ENCODE measurements around the gene SYTL2.

DNA sequence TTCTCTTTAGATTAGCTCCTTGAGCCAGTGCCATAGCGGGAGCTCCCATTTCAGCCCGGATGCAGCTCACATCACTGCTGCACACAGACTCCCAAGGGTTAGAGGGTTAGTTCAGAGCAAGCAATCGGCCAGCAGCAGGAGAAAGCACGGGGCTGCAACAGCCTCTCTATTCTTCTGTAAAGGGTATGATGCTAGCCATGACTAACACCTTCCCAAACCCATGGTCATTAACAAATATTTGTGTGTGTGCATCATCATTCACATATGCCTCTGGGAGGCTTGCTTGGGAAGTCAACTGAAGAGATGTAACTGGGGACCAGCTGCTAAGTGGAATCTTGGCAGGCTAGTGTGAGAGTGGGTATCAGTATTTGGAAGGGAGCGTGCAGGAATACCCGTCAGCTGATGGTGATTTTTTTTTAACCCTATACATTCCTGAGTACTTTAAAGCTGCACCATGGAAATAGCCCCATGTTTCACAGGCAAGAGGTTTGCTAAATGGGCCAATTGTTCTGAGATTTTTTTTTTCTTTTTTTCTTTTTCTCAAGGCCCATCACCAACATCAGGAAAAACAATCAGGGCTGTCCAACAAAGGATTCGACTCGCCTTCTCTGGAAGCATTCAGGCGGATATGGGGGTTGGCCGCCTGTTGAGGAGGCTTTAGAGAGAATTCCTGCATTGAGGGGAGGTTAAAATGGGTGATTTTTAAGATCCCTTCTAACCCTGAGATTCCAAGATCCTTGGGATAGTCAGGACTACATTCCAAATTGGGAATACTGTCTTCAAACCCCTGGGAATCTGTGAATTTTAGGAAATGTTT, 91.7 kb downstream of the SYTL2 start:
- TF ChIP-seq, protein P1, sequence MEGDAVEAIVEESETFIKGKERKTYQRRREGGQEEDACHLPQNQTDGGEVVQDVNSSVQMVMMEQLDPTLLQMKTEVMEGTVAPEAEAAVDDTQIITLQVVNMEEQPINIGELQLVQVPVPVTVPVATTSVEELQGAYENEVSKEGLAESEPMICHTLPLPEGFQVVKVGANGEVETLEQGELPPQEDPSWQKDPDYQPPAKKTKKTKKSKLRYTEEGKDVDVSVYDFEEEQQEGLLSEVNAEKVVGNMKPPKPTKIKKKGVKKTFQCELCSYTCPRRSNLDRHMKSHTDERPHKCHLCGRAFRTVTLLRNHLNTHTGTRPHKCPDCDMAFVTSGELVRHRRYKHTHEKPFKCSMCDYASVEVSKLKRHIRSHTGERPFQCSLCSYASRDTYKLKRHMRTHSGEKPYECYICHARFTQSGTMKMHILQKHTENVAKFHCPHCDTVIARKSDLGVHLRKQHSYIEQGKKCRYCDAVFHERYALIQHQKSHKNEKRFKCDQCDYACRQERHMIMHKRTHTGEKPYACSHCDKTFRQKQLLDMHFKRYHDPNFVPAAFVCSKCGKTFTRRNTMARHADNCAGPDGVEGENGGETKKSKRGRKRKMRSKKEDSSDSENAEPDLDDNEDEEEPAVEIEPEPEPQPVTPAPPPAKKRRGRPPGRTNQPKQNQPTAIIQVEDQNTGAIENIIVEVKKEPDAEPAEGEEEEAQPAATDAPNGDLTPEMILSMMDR (IDR thresholded peaks at IDR 0.05): no peak
- TF ChIP-seq POLR2A (IDR thresholded peaks at IDR 0.05): no peak
